Measurements from ENCODE around the gene C19orf67.

C19orf67 gene

DNA sequence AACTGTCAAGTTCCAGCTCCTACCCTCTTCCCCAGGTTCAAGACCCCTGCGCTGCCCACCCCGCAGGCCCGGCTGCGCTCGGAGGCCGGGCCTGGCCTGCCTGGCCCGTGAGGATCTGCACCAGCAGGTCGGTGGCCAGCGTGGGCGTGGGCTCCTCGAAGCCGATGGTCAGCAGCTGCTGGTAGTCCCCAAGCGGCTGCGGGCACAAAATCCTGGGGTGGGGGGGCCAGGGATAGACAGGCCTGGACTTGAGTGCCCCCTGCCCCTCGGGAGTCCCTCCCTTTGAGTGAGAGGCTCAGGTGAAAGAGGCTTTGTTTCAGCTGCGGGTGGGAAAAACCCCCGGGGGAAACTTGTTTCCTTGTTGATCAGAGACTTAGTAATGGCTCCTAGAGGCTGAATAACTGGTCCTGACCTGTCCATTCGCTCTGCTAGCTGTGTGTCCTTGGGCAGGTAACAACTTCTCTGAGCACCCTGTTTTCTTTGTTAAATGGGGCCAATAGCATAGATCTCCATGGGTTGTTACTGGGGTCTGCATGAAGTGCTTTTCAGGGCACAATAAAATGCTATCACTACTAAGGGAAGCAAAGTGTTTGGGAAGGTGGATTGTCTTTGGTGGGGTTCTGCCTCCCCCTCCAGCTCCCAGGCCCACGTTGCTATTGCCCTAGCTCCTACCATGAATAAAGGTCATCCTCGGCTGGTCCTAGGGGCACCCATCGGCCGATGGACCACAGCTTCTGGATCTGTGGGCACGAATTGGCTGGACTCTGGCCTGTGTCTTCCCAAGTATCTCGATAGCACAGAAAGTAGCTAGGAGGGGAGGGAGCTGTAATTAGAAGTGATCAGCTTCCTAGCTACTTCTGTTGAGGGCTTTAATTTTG, 3.5 kb downstream of the C19orf67 start:
- DNase-seq: peak; percentile 58

DNA sequence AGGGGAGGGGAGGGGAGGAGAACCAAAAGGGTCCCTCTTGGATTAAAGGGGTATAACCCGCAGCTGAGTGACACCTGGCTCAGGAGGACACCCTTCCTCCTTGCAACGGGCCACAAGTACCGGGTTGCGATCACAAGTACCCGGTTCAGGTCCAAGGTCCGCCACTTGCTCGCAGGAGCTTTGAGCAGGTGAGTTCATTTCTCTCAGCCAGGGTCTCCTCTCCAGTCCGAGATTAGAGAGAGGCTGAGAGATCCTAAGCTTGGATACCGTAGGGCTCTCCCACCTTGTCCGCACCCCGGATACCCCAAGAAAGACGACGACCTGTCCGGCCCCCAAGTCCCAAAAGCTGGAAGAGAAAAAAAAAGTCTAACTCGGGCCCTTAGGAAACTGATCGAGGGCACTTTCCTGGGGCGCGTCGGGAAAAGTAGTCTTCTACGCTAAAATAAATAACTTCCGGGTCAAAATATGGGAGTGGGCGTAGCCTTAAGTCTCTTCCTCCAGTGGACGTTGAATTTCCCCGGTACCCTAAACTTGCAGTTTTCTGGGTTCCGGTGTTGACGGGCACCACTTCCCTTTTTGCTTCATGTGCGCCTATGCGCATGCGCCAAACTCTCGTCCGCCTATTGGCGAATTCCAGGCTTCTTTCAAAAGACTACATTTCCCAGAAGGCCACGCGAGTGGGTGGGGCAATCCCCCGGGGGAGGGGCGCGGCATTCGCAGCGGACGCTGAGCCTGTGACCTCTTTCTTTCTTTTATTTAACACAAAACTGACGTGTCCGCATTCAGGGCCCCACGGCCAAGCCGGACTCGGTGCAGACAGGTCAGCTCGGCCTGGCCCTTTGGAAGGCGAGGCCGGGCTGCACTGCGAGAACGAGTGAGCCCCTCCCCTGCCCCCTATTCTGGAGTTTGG, 4.4 kb downstream of the C19orf67 start:
- peak; percentile 100 for DNase-seq

DNA sequence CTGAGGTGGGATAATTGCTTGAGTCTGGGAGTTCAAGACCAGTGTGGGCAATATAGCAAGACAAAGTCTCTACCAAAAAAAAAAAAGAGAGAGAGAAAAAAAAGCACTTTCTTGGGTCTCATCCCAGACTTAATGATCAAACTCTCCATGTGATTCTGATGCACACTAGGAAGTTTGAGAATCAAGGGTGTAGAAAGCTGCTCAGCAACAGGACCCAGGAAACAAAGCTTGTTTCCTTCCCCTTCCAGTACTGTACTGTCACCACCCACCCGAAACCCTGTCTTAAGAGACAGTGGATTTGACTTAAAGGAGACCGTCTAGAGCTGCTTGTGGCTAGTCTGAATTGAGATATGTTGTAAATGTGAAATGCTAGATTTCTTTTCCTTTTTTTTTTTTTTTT, 7.2 kb downstream of the C19orf67 start:
- no peak for DNase-seq

DNA sequence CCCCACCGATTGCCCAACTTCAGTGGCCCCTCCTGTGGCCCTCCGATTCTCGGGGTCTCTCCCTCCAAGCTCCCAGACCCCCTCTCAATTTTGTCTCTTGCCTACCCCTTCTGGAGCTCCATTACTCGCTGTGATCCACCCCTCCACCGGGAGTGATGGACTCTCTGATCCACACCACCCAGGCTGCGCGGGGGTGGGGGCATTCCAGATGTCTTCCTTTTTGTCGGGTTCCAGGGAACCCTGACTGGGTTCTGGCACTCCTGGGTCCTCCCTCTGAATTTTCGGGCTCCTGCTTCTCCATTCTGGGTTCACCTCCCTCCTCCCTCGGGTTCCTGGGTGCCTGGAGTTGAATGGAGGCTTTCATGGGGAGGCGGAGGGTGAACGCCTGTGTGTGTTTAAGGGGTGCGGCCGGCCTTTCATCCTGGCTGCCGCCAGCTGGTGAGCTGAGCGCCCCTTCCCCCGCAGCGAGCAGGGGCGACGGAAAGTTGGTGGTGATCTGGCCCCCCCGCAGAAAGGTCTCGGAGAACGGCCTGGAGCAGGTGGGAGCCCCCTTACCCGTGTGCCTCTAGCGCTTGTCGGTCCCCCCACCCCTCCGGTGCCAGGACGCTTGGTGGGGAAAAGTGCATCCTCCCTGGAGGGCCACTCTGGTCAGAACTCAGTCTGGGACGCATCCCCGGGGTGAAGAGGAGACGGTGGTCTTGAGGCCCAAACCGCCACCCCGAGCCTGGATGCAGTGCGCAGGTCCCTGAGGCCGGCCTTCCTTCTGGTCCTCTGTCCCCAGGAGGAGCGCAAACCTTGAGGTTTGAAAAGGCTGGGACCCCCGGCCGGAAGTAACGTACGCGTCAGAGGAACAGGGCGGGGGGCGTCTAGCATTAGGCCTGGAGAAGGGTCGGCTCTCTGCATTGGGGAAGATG, 11.4 kb downstream of the C19orf67 start:
- DNase-seq: no peak

DNA sequence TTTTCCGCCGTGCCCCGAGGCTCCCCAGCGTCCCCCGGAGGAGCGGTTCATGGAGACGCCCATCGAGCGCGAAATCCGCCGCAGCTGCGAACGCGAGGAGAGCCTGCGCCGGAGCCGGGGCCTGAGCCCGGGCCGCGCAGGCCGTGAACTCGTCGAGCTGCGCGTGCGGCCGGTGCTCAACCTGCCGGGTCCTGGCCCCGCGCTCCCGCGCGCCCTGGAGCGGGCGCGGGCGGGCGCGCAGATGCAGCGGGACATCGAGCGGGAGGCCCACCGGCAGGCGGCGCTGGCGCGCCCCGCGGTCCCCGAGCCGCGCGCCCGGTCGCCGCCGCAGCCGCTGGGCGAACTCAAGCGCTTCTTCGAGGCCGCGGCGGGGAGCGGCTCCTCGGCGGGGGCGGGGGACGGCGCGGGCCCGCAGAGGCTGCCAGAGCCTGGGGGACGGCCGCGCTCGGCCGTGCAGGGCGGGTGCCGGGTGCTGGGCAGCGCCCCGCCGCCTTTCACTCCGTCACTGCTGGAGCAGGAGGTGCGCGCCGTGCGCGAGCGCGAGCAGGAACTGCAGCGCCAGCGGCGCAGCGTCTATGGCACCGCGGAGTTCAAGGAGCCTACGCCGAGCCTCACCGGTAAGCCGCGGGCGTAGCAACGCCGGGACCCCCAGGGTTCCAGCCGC, 12.2 kb downstream of the C19orf67 start:
- peak; percentile 71 for DNase-seq

DNA sequence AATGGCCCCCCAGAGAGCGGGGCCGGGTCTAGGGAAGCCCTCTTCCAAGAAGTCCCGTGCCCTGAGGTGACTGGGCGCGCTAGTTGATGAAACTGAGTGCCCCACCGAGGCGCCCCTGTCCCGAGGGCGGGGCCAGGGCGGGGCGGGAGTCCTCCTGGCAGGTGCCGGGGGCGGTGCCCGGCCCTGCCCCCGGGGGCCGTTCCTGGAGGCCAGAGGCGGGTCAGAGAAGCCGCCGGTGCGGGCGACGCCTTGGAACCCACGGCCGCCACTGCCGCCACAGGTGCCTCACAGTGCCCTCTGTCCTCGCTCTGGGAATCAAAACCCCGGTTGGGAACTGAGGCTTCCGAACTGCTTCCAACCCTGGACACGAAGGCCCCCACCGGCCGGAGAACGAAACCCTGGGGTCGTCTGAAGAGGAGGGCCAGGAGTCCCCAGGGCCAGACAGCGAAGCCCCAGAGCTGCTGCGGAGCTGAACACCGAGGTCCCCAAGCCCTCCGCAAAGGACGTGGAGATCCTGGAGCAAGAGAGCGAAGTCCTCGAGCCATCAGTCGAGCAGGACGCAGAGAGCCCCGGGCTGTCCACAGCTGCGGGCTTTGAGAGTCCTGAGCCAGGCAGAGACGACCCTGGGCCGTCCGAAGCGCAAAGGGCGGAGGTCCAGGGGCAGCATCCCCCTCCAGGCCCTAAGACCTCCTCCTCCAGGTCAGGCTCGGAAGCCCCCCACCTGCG, 12.9 kb downstream of the C19orf67 start, which contains the start of gene MISP3:
Gene MISP3 (plus strand): TSS at position 252 of the 726 bp plus-strand sequence. CDS start 524 bp downstream, outside the sequence.
- DNase-seq: no peak

DNA sequence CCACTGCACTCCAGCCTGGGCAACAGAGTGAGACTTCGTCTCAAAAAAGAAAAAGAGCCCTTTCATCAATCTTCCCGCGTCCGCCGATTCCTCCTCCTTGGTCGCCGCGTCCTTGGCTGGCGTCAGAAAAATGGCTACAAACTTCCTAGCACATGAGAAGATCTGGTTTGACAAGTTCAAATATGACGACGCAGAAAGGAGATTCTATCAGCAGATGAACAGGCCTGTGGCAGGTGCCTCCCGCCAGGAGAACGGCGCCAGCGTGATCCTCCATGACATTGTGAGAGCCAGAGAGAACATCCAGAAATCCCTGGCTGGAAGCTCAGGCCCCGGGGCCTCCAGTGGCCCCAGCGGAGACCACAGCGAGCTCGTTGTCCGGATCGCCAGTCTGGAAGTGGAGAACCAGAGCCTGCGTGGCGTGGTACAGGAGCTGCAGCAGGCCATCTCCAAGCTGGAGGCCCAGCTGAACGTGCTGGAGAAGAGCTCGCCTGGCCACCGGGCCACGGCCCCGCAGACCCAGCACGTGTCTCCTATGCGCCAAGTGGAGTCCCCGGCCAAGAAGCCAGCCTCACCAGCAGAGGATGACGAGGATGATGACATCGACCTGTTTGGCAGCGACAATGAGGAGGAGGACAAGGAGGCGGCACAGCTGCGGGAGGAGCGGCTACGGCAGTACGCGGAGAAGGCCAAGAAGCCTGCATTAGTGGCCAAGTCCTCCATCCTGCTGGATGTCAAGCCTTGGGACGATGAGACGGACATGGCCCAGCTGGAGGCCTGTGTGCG, 15.1 kb downstream of the C19orf67 start:
- no peak for DNase-seq

DNA sequence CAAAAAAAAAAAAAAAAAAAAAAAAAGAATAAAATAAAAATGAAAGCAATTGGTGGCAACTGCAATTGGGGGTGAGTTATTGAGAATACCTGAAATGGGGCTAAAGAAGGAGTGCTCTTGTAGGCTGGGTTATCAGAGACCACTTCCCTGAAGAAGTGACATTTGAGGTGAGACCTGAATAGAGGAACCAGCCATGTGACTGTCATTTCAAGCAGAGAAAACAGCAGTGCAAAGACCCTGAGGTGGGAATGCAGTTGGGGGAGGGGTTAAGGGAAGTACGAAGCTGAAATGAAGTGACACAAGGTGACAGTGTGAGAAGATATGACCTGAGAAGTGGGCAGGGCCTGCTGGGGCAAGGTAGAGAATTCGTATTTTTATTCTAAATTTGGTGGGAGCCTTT, 19.4 kb downstream of the C19orf67 start:
- DNase-seq: no peak

DNA sequence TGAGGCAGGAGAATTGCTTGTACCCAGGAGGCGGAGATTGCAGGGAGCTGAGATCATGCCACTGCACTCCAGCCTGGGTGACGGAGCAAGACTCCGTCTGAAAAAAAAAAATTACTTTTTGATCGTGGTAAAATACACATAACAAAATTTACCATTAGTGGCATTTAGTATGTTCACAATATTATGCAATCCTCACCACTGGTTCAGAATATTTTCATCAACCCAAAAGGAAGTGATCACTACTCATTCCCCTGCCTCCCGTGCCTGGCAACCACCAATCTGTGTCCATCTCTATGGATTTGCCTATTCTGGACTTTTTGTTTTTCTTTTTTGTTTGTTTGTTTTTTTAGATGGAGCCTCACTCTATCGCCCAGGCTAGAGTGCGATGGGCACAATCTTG, 22.5 kb downstream of the C19orf67 start:
- no peak for DNase-seq

DNA sequence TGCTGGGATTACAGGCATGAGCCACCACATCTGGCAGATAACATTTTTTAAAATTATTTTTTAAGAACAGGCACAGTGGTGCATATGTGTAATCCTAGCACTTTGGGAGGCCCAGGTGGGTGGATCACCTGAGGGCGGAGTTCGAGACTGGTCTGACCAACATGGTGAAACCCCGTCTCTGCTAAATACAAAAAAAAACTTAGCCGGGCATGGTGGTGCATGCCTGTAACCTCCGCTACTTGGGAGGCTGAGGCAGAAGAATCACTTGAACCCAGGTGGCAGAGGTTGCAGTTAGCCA, 23.1 kb downstream of the C19orf67 start:
- no peak for DNase-seq

DNA sequence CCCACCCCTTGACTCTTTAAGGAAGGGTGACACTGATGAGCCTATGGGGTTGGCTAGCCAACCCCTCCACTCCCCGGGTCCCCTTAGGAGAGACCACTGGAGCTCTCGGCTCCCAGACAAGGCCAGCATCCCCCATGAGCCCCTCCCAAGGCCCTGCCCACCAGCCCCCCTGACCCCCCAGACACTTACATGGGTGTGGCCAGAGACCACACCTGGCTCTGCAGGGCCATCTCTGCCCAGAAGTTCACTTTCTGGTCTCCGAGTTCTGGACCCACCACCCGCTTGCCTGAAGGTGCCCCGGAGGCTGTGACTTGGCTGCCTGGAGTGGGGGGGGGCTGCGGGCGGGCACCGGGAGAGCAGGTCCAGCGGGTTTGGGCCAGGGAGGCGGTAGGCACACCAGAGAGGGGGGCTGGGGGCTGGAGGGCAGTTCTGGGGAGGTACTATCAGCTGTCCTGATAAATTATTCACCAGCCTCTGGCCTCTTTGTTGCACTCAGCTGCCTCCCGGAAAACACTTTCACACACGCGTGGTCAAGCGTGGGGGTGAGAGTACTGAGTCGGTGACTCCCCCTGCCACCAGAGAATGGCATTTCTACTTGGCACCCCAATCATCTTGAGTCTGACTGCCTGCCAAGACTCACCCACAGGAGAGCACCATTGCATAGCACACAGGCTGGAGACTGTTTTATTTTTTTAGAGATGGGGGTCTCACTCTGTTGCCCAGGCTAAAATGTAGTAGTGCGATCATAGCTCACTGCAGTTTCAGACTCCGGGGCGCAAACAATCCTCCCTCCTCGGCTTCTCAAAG, 23.6 kb downstream of the C19orf67 start, which contains the start of gene PALM3:
Gene PALM3 (minus strand): TSS at position 326 of the 807 bp plus-strand sequence. CDS start 96 bp downstream, at position 230.
- no peak for DNase-seq

DNA sequence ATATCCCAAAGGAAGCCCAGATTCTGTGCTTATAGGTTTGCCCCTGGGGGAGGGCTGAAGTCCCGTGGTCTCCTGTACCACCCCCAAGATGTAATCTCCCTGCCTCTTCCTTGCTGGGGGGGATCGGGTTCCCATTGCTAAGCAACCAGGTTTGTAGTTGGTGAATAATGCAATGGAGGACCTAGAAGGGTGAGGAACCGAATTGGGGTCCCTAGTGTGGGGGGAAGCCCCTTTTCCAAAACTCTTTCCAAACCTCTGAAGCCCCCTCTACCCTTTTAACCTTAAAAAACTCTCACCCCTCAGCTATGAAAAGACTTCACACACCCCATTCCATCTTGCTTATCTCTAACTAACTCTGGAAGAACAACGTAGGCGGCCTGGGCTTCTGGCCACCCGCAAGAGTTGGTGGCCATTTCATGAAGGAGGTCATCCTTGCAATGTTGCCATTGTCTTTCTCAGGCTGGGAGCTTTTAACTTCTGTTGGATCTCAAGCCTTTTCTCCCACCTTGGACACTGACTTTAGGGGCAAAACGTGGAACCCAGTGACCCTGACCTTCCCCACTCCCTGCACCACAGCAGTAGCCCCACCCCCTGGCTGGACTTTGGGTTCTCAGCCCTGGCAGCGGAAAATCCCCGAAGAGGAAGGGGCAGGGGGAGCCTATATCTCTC, 24.4 kb downstream of the C19orf67 start:
- DNase-seq: no peak

DNA sequence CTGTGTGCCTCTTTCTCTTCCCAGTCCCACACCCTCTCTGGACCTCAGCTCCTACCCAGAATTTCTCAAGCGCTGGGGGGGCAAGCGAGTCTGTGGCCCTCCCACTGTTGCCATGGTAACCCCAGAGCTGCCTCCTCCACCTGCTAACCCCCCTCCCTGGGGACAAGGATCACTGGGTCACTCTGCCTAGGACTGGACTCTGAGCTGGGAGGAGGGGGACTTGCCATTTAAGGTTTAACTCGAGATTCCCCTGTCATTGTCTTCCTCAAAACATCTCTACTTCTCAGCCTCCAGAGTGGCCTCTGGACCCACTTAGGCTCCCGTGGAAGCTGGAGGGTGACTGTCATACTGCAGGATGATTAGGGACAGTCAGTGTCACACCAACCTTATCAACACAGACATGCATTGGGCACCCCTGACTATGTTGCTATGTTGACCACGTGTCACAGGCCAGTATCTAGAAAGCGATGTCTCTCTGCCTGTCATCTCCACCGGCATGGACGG, 25.9 kb downstream of the C19orf67 start:
- no peak for DNase-seq

DNA sequence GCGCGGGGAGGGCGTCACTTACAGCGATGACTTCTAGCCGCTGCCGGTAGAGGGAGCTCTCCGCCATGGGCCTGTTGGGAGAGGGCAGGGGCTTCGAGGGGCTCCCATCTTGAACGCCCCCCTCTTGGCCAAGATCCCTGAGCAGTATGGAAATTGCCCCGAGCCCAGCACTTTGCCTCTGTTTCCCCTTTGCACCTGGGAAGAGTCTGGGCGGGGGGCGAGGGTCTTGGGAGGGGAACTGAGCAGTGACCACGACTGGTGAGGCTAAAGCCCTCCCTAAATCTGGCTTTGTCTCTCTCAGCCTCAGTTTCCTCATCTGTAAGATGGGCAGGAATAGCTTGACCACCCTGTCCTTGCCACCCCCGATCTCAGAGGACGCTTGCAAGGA, 26.5 kb downstream of the C19orf67 start:
- DNase-seq: no peak

DNA sequence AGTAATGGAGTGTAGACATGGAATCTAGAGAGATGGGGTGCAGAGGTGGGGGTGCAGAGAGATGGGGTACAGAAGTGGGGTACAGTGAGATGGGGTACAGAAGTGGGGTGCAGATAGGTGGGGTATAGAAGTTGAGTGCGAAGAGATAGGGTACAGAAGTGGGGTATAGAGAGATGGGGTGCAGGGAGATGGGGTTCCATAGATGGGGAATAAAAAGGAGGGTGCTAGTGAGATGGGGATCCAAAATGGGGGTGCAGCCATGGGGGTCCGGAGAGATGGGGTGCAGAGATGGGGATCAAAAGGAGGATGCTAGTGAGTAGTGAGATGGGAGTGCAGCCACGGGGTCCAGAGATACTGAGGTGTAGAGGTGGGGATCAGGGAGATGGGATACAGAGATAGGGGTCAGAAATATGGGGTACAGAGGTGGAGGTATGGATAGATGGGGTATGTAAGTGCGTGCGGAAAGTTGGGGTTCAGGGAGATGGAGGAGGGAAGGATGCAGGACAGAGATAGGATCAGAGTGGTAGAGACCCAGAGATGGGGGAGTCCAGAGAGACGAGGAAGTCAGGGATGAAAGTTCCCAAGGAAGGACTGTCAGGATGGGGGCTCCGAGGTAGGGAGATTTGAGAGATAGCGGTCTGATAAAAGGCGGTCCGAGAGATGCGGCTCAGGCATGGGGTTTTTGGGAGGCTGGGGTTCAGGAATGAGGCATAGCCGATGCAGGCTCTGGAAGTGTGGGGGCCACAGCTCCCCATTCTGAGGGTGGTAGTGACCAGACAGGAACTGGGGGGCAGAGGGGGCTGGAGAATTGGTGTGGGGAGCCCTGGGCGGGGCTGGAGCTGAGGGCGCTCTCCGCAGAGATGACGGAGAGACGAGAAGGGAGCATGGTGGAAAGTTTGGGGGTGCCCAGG, 27.1 kb downstream of the C19orf67 start:
- no peak for DNase-seq

DNA sequence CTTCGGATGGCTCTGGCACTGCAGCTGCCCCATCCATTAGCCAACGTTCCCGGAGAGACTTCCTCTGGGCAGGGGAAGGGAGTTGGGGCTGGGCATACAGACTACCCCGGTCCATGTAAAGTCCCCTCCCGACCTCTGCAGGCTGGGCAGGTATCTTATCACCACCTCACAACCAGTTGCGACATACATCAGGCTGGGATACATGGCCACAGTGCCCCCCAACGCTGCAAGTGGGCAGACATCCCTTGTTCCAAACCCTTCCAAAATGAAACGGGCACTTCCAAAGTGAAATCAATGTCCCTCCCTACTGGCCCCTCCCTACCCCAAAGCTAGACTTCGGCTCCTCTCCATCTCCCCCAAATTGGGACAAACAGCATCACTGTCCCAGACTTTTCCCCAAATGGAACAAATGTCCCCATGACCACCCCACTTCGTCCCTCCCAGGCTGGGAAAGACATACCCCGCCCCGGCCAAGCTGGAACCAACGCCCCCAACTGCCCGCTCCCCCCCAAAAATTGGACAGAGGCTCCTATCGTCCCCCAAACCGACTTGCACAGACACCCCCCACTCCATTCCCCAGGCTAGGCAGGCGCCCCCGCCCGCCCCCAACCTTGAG, 28.7 kb downstream of the C19orf67 start:
- no peak for DNase-seq

DNA sequence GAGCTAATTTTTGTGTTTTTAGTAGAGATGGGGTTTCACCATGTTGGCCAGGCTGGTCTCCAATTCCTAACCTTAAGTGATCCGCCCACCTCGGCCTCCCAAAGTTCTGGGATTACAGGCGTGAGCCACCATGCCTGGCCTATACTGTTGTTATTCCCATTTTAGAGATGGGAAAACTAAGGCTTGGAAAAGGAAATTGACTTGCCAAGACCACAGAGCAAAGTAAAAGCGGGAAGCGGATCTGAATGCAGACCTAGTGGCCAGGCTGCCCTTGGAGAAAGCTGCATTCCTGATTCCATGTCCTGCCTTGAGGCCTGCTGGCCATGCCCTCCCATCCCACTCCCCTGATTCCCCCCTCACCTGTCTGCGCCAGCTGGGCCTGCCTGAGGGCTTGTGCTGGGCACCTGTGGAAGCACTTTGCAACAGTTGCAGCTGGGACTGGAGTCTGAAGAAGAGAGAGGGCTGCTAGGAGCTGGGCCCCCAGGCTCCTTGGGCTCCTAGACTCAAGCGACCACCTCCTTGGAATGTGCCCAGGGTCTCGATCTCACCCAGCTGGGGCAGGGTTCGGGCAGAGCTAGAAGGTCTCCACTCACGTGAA, 29.4 kb downstream of the C19orf67 start:
- DNase-seq: no peak

Measured in CD4-positive, alpha-beta T cell treated with Interleukin-4 for 4 hours (primary cell).